GM19023 (cell line): Measurements from ENCODE around the gene TSGA10.

Experiments
- ATAC-seq: cut with Tn5 transposase; IDR thresholded peaks from one replicate; pipeline ENCODE4 v1.9.1; 2021; ENCODE audit warnings: mild to moderate bottlenecking, moderate library complexity; ENCODE audit not compliant: unreplicated experiment

Gene TSGA10

GRCh38 chr2:98948956-98949739 lies 205.6 kb downstream of the TSGA10 start:
- no peak for ATAC-seq

- ATAC-seq: no peak
These were observed 207.2 kb downstream of the TSGA10 start for GRCh38 chr2:98947554-98947953.
